HS-5 (cell line): ENCODE data around the gene CD1E.
"Not testable (repeated sequence)": the region's sequence is repeated elsewhere in the genome, so short reads cannot be mapped to it uniquely, and the experiment has no call there.

Experiments used
- DNase-seq: peaks from one replicate; pipeline ENCODE4 v3.0.0-alpha.2; 2012; ENCODE audit warnings: low read depth

The CD1E gene

DNA sequence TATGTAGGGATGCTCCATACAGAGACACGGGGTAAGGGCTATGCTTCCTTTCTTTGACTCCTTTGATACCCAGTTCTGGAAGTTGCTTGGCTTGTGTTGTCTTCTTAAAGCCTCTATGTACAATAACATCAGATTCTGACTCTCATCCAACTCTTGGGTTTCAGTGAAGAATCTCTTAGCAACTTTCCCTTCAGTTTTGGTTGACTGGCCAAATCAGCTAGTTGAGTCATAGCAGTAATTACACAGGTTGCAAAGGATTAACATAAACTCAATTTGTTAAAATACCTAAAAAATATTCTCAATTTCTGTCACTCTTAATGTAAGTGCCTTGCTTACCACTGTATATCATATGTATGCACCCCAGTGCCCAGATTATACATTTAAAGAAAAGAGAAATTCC lies 9.2 kb downstream of the CD1E start:
- no peak for DNase-seq

DNA sequence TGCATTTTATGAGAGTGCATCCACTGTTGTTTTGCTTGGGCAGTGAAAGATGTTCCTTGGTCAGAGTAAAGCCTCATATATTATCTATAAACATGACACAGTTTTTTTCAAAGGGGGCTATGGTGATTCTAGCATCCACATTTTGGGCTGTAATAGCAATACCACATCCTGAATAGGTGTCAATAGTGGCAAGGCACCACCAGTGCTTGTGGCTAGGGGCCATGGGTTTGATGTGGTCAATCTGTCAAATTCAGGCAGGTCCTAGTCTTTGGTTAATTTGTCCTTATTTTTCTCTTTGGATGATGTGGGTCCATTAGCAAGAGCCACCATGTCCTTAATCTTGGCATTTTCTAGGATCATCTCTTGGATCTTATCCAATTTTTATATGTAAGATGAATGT lies 13.1 kb downstream of the CD1E start:
- no peak for DNase-seq

DNA sequence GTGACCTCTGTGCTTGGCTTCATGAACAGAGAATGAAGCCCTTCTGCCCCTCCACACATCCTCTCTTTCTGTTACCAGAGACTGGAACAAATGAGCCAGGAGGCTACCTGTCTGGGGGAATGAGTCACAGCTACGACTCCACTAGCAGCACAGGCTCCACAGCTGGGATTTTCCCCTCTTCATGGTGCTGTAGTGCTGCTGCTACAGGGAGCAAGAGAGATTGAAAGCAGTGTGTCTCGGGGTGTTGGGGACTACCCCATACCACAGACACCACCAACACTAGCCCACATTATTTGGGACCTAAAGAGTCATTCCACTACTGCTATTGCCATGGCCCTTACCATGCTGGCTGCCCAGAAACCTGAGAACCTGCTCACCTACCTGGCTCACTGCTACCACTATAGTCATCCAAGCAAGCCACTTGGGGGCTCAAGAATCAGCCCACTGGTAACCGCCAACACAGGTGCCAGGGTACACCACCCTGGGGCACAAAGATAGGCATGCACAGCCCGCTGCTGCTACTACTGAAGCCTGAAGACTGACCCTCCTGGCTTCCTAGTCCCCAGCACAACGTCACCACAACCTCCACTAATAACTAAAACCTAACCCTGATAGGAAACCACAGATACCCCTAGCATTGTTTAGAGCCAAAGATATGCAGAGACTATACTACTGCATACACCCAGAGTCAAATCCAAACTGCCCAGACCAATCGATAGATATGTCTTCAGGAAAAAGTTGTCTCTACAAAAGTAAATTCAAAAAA lies 17.7 kb downstream of the CD1E start:
- DNase-seq = no peak

DNA sequence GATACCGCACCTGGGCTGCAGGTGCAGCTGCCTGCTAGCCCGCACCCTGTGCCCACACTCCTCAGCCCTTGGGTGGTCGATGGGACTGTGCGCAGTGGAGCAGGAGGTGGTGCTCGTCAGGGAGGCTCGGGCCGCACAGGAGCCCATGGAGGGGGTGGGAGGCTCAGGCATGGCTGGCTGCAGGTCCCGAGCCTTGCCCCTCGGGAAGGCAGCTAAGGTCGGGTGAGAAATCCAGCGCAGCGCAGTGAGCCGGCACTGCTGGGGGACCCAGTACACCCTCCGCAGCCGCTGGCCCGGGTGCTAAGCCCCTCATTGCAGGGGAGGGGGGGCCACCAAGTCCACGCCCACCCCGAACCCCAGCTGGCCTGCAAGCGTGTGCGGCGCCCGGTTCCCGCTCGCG lies 20.4 kb downstream of the CD1E start:
- not testable (repeated sequence) for DNase-seq

DNA sequence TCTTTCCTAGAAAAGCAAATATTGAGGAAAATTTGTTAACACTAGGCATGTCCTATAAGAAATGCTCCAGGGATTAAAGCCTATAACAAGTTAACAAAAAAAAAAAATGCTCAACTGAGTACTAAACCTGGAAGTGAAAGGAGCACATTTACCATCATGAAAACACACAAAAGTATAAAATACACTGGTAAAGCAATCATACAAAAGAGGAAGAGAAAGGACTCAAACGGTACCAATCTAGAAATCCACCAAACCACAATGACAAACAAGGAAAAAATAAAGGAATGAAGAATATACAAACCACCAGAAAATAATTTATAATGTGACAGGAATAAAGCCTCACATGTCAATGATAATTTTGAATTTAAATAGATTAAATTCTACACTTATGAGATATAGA lies 21.2 kb downstream of the CD1E start:
- DNase-seq = no peak

DNA sequence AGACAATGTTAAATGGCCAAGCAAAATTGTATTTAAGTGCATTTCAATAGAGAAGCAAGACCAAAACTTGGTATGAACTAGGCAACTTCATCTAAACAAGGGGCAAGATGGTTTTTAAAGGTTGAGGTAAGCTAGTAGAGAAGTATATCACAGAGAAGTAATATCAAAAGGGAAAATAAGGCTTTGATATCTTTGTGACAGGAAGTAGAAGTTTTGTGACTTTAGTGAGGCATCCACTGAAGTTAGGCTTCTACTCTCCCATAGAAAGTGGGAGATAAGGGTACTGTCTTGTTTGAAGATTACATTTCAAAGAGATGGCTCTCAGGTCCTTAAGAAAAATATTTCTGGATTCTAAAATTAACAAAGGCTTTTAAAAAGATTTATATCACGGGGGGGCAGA lies 36.6 kb downstream of the CD1E start:
- no peak for DNase-seq

DNA sequence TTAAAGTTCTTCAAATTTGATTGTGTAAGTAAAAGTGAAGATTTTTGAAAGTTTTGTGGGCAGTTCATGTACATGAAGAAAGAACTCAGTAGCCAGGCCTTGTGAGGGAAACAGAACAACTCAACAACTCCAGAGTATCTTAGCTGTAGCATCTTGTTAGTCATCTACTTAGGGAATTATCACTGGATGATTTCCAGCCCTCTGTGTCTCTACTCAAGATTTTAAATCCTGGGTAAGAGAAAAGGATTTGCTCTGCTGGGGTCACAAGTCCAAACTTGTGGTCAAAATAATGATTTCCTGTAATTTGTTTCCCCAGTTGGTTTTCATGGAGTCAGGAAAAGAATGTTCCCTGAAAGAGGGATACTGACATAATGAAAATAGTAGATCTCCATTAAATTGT lies 37.4 kb downstream of the CD1E start:
- no peak for DNase-seq

DNA sequence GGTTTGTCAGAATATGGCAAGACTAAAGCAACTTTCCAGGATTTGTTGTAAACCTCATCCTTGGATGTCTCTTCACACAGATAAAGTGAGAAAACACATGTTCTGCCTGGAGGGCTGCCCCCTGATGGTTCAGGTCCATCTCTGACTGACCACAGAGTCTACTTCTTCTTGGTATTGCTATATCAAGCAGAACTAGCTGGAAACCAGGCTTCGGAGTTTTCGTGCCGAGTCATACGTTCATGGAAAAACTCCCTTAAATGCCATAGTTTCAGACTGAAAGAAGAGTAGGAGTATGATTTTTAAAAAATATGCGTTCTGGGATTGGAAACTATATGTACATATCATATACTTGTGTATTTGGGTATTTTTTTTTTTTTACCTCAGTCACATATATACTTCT lies 39.8 kb downstream of the CD1E start:
- no peak for DNase-seq

DNA sequence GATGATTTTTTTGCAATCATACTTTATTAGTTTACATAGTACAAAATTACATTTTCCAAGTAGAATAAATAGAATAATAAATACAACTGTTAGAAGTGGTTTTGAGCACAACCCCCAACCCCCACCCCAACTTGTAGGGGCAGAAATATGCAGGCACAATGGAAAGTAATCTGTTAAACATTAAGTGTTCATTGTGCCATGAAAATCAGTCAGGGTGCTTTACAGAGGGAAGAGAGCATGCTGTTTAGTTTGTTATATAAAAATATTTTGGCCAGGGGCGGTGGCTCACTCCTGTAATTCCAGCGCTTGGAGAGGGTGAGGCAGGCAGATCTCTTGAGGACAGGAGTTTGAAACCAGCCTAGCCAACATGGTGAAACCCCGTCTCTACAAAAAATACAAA lies 43.0 kb downstream of the CD1E start:
- no peak for DNase-seq

DNA sequence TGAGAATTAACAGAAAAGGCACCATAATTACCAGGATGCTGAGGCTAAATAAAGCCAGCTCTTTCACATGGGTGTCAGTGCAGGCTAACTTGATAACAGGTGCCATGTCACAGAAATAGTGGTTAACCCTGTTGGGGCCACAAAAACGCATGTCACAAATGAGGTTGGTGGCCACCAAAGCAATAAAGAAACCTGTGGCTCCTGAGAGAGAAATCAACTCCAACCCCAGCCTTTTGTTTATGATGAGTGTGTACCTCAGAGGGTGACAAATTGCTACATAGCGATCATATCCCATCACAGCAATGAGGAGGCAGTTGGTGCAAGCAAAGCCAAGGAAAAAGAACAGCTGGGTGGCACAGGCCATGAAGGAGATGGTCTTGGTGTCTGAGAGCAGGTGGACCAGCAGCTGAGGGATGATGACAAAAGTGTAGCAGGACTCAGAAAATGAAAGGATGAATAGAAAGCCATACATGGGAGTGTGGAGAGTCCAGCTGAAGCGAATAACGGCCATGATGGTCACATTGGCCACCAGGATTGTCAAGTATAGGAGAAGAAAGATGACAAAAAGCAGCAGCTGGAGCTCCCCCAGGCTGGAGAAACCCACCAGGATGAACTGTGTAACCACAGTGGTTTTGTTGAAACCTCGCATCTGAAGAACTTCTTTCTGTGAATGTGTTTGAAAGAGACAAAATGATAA lies 45.3 kb downstream of the CD1E start, which contains the start of gene OR10T2:
Gene OR10T2 (minus strand): TSS at position 649 of the 697 bp plus-strand sequence. CDS start 0 bp downstream, at position 649.
- DNase-seq = no peak

DNA sequence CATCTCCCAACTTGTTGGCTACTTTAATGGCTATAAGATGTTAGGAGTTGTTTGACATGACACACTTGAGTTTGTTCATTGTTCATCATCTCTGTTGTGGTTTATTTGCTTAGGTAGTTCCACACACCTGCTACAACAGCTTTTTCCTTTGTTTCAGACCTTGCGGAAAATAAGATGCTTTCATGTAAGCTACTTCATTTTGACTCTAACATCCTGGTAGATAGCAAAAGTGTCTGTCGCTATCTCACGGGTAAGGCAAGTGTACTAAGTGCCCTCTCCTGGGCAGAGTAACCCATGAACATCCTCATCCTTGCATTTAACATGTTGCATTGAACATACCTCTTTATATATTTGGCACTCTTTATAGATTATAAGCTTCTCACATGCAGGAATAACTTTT lies 47.2 kb downstream of the CD1E start:
- DNase-seq = no peak

DNA sequence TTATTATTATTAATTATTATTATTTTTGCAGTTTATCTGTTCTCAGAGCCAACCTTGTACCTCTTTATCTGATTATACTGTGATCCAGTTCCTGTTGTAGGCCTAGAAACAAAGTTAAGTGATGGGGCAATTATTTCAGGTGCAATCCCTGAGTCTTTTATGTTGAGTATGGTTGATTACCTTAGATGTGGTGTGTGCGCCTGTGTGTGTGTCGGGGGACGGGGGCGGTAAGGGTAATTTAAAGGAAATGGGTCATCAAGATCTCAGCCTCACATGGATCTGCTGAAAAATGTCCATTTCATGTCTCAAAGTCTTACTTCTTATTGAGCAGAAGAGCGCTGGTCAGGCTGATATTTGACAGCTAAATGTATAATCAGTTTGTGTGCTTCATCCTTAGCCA lies 53.4 kb downstream of the CD1E start:
- no peak for DNase-seq
